Stimulated activated CD8-positive, alpha-beta memory T cell treated with anti-CD3 and anti-CD28 coated beads, Interleukin-2, amount 100 ng/mL, for 1 hour (primary cell): ENCODE measurements around the gene AGO4.

Experiments
- DNase-seq, 2 donors: peaks; one replicate each; pipeline ENCODE4 v3.0.0-alpha.2; 2020; ENCODE audit warnings: low read depth in 2 of 2

Gene AGO4

DNA sequence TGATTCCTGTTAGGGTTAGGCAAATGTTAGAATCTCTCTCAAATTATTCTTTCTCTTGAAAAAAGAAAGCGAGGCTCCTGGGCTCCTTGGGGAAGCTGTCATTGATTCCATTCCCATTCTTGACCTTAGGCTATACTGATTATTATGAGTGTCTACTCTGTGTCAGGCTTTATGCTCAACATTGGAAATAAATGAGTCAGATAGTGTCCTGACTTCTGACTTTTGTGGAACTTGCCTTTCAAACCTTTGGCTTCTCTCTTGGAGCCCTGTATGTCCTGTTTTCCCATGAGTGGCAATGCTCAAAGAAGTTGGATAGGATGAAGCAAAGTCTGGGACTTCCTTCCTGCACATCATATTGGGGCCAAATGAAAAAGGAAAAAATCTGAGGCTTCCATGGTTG, 86.8 kb downstream of the AGO4 start:
- no peak for DNase-seq

GRCh38 chr1:35899941-35900340, 92.1 kb downstream of the AGO4 start:
- no peak for DNase-seq

DNA sequence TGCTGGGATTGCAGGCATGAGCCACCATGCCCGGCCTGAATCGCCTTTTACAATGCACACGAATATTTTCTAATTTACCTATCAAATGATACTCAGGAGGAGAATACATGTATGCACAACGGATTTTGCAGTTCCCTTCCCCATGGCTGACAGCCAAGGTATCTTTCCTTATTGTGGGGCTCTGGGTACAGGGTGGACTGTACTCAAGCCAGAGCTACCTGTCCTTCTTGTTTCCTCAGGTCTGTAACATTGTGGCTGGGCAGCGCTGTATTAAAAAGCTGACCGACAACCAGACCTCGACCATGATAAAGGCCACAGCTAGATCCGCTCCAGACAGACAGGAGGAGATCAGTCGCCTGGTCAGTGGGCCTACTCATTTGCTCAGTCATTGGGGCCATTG, 93.4 kb downstream of the AGO4 start:
- no peak for DNase-seq

DNA sequence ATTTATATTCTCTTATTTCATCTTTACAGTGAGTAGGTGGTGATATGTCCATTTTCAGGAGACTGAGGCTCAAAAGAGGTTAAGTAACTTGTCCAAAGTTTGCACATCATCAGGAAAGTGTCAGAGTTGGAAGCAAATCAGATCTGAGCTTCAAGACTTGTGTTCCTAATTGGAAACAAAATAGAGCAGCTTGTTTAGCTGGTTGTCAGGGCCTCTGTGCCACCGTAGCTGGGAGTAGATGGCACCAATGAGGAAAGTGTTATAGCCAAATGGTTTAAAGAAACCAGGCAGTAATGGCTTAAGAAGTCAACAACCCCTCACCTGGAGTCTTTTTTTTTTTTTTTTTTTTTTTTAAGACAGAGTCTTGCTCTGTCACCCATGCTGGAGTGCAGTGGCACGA, 94.9 kb downstream of the AGO4 start:
- no peak for DNase-seq
